ENCODE results near the gene SLC12A5. TPM values are rescaled to one million over a fixed set of nuclear protein-coding genes. Genes with fewer than 3 reads are reported as not detected.

Gene SLC12A5
- total and polyA plus RNA-seq, 9 of the 15 experiments (the other 6 are each of a cell fraction or from before 2014, with no cell fraction given) = 0.36 to 7.5 (median 2.1) TPM

DNA sequence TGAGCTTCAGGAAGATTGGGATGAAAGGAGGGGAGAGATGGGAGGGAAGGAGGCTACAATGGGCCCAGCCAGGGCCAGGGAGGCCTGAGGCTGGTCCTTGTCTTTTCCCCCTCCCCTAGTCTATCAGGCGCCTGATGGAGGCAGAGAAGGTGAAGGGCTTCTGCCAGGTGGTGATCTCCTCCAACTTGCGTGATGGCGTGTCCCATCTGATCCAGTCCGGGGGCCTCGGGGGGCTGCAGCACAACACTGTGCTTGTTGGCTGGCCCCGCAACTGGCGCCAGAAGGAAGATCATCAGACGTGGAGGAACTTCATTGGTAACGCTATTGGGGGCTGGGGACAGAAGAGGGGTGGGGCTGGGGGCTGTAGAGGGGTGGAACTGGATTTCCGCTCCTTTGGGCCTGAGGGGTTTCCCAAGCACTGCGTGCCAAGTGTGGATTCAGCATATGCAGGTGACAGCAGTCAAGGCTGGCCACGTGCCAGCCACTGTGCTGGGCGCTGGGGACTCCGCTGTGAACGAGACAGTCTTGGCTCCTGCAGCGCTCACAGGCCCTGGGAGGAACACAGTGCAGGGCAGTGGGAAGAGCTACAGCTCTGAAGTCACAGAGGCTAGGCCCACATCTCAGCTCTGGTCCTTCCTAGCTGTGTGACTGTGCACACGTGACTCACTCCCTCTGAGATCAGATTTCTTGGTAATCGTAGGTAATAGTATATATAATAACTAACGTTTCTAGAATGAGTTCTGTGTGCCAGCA, 22.7 kb downstream of the SLC12A5 start (continued):
- TF ChIP-seq, protein P1, sequence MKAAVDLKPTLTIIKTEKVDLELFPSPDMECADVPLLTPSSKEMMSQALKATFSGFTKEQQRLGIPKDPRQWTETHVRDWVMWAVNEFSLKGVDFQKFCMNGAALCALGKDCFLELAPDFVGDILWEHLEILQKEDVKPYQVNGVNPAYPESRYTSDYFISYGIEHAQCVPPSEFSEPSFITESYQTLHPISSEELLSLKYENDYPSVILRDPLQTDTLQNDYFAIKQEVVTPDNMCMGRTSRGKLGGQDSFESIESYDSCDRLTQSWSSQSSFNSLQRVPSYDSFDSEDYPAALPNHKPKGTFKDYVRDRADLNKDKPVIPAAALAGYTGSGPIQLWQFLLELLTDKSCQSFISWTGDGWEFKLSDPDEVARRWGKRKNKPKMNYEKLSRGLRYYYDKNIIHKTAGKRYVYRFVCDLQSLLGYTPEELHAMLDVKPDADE (conservative IDR thresholded peaks at IDR 0.05; ENCODE audit: control insufficient read depth, low read depth, low read length) = no peak
- TF ChIP-seq HMG20B (CRISPR knock-in tag; IDR thresholded peaks at IDR 0.05) (no peak), NEUROD1 (IDR thresholded peaks at IDR 0.05; ENCODE audit: borderline replicate concordance, low read depth, low read length, partially characterized antibody) (no peak), HDAC8 (tag; IDR thresholded peaks at IDR 0.05) (no peak), PHF8 (IDR thresholded peaks at IDR 0.05; ENCODE audit: borderline replicate concordance, low read length) (no peak), ARHGAP35 (IDR thresholded peaks at IDR 0.05; ENCODE audit: partially characterized antibody) (no peak), NR1H2 (CRISPR knock-in tag; IDR thresholded peaks at IDR 0.05) (no peak), BCOR (IDR thresholded peaks at IDR 0.05) (no peak), SP1 (CRISPR knock-in tag; IDR thresholded peaks at IDR 0.05) (no peak)
- TF ChIP-seq, protein P2, sequence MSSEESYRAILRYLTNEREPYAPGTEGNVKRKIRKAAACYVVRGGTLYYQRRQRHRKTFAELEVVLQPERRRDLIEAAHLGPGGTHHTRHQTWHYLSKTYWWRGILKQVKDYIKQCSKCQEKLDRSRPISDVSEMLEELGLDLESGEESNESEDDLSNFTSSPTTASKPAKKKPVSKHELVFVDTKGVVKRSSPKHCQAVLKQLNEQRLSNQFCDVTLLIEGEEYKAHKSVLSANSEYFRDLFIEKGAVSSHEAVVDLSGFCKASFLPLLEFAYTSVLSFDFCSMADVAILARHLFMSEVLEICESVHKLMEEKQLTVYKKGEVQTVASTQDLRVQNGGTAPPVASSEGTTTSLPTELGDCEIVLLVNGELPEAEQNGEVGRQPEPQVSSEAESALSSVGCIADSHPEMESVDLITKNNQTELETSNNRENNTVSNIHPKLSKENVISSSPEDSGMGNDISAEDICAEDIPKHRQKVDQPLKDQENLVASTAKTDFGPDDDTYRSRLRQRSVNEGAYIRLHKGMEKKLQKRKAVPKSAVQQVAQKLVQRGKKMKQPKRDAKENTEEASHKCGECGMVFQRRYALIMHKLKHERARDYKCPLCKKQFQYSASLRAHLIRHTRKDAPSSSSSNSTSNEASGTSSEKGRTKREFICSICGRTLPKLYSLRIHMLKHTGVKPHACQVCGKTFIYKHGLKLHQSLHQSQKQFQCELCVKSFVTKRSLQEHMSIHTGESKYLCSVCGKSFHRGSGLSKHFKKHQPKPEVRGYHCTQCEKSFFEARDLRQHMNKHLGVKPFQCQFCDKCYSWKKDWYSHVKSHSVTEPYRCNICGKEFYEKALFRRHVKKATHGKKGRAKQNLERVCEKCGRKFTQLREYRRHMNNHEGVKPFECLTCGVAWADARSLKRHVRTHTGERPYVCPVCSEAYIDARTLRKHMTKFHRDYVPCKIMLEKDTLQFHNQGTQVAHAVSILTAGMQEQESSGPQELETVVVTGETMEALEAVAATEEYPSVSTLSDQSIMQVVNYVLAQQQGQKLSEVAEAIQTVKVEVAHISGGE (CRISPR knock-in tag; IDR thresholded peaks at IDR 0.05) = no peak
- TF ChIP-seq, protein P3, sequence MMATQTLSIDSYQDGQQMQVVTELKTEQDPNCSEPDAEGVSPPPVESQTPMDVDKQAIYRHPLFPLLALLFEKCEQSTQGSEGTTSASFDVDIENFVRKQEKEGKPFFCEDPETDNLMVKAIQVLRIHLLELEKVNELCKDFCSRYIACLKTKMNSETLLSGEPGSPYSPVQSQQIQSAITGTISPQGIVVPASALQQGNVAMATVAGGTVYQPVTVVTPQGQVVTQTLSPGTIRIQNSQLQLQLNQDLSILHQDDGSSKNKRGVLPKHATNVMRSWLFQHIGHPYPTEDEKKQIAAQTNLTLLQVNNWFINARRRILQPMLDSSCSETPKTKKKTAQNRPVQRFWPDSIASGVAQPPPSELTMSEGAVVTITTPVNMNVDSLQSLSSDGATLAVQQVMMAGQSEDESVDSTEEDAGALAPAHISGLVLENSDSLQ (IDR thresholded peaks at IDR 0.05) = no peak
- TF ChIP-seq, protein P4, sequence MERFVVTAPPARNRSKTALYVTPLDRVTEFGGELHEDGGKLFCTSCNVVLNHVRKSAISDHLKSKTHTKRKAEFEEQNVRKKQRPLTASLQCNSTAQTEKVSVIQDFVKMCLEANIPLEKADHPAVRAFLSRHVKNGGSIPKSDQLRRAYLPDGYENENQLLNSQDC (CRISPR knock-in tag; IDR thresholded peaks at IDR 0.05) = no peak
- TF ChIP-seq, protein P5, sequence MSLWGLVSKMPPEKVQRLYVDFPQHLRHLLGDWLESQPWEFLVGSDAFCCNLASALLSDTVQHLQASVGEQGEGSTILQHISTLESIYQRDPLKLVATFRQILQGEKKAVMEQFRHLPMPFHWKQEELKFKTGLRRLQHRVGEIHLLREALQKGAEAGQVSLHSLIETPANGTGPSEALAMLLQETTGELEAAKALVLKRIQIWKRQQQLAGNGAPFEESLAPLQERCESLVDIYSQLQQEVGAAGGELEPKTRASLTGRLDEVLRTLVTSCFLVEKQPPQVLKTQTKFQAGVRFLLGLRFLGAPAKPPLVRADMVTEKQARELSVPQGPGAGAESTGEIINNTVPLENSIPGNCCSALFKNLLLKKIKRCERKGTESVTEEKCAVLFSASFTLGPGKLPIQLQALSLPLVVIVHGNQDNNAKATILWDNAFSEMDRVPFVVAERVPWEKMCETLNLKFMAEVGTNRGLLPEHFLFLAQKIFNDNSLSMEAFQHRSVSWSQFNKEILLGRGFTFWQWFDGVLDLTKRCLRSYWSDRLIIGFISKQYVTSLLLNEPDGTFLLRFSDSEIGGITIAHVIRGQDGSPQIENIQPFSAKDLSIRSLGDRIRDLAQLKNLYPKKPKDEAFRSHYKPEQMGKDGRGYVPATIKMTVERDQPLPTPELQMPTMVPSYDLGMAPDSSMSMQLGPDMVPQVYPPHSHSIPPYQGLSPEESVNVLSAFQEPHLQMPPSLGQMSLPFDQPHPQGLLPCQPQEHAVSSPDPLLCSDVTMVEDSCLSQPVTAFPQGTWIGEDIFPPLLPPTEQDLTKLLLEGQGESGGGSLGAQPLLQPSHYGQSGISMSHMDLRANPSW (CRISPR knock-in tag; IDR thresholded peaks at IDR 0.05) = no peak

Data from K562 (cell line).